Neural cell (in vitro differentiated cells): Measurements from ENCODE around the gene MAGI1. TPM values are rescaled to one million over a fixed set of nuclear protein-coding genes. Genes with fewer than 3 reads are reported as not detected.

Source experiments
- H2AFZ ChIP-seq: fragments of 200-600, 300-800 bp; sonication (generic), shearing (Covaris generic); 2 replicates; pipeline ENCODE4 v1.6.0; 2014; ENCODE audit warnings: low read depth, mild to moderate bottlenecking, antibody characterized with exemption, low read length, moderate library complexity
- H3F3A ChIP-seq: fragments of 200-600 bp; shearing (Covaris generic); 2 replicates; pipeline ENCODE4 v1.6.1; 2016; ENCODE audit warnings: mild to moderate bottlenecking, moderate library complexity, mixed read lengths, antibody characterized with exemption, low read length; ENCODE audit not compliant: insufficient read depth, poor library complexity, severe bottlenecking
- H3K27ac ChIP-seq: fragments of 200-600, 300-800 bp; sonication (generic), shearing (Covaris generic); 2 replicates; pipeline ENCODE4 v1.5.1; 2014; ENCODE audit warnings: mild to moderate bottlenecking, low read length, moderate library complexity
- H3K27me3 ChIP-seq: fragments of 300-800, 200-600 bp; sonication (generic), shearing (Covaris generic); 2 replicates; pipeline ENCODE4 v1.6.0; 2014; ENCODE audit warnings: mild to moderate bottlenecking, low read depth, low read length, moderate library complexity; ENCODE audit not compliant: insufficient read depth
- H3K36me3 ChIP-seq: fragments of 300-800, 200-600 bp; sonication (generic), shearing (Covaris generic); 2 replicates; pipeline ENCODE4 v1.5.1; 2014; ENCODE audit warnings: mild to moderate bottlenecking, antibody characterized with exemption, low read length, moderate library complexity; ENCODE audit not compliant: insufficient read depth
- H3K4me2 ChIP-seq: fragments of 300-800, 200-600 bp; sonication (generic), shearing (Covaris generic); 2 replicates; pipeline ENCODE4 v1.6.0; 2014; ENCODE audit warnings: mild to moderate bottlenecking, low read length
- H3K4me3 ChIP-seq: fragments of 300-800, 200-600 bp; sonication (generic), shearing (Covaris generic); 2 replicates; pipeline ENCODE4 v1.5.1; 2014; ENCODE audit warnings: mild to moderate bottlenecking, low read length, moderate library complexity
- H3K79me2 ChIP-seq: fragments of 200-600 bp; shearing (Covaris generic); replicated peaks from 2 replicates; pipeline ENCODE4 v1.6.0; 2014; ENCODE audit warnings: mild to moderate bottlenecking, low read length, moderate library complexity; ENCODE audit not compliant: insufficient read depth
- H3K9ac ChIP-seq: fragments of 300-800, 200-600 bp; sonication (generic), shearing (Covaris generic); 2 replicates; pipeline ENCODE4 v1.6.1; 2016; ENCODE audit warnings: mild to moderate bottlenecking, low read length, mixed read lengths
- H3K9me2 ChIP-seq: fragments of 200-600 bp; shearing (Covaris generic); 2 replicates; pipeline ENCODE4 v1.6.1; 2016; ENCODE audit warnings: mild to moderate bottlenecking, low read length, mixed read lengths; ENCODE audit not compliant: insufficient read depth
- H3K9me3 ChIP-seq: fragments of 200-600, 300-800 bp; sonication (generic), shearing (Covaris generic); 2 replicates; pipeline ENCODE4 v1.6.1; 2016; ENCODE audit warnings: mild to moderate bottlenecking, mixed run types, low read length, moderate library complexity, mixed read lengths
- H4K20me1 ChIP-seq: fragments of 200-600 bp; shearing (Covaris generic); 2 replicates; pipeline ENCODE4 v1.6.1; 2016; ENCODE audit warnings: mild to moderate bottlenecking, mixed run types; ENCODE audit not compliant: insufficient read depth
- CTCF ChIP-seq: fragments of 450-650 bp; IDR thresholded peaks from 2 replicates; pipeline ENCODE4 v1.5.1; 2014; ENCODE audit warnings: antibody characterized with exemption, mild to moderate bottlenecking, moderate library complexity; ENCODE audit not compliant: poor library complexity, severe bottlenecking
- EP300 ChIP-seq: fragments of 450-650 bp; conservative IDR thresholded peaks from 2 replicates; pipeline ENCODE4 v1.6.1; 2014; ENCODE audit warnings: antibody characterized with exemption, mild to moderate bottlenecking, moderate library complexity; ENCODE audit not compliant: poor library complexity, severe bottlenecking
- EZH2 ChIP-seq: fragments of 200-600, 300-800 bp; shearing (Covaris generic), sonication (generic); IDR thresholded peaks from 2 replicates; pipeline ENCODE4 v1.6.1; 2014; ENCODE audit warnings: antibody characterized with exemption, low read length, borderline replicate concordance, mild to moderate bottlenecking; ENCODE audit not compliant: insufficient read depth, poor library complexity, severe bottlenecking
- MXI1 ChIP-seq: fragments of 450-650 bp; conservative IDR thresholded peaks from 2 replicates; pipeline ENCODE4 v1.6.1; 2014; ENCODE audit warnings: antibody characterized with exemption, mild to moderate bottlenecking; ENCODE audit not compliant: poor library complexity, severe bottlenecking
- POLR2AphosphoS5 ChIP-seq: IDR thresholded peaks from 2 replicates; pipeline ENCODE4 v1.6.1; 2012
- RAD21 ChIP-seq: fragments of 450-650 bp; conservative IDR thresholded peaks from 2 replicates; pipeline ENCODE4 v1.6.1; 2014; ENCODE audit warnings: antibody characterized with exemption, mild to moderate bottlenecking, moderate library complexity
- REST ChIP-seq: IDR thresholded peaks from 2 replicates; pipeline ENCODE4 v1.6.1; 2012; ENCODE audit warnings: borderline replicate concordance
- SMC3 ChIP-seq: fragments of 450-650 bp; conservative IDR thresholded peaks from 2 replicates; pipeline ENCODE4 v1.6.1; 2014; ENCODE audit warnings: antibody characterized with exemption, mild to moderate bottlenecking, moderate library complexity; ENCODE audit not compliant: poor library complexity
- TAF1 ChIP-seq: IDR thresholded peaks from 2 replicates; pipeline ENCODE4 v1.6.1; 2012; ENCODE audit warnings: low read depth
- polyA plus RNA-seq: library from polyadenylated mRNA; depleted of rRNA; stranded (reverse); fragments of >200 nt; gene quantifications from 2 replicates; pipeline ENCODE4 v1.2.3, GENCODE V29; 2014

MAGI1 gene
- polyA plus RNA-seq, 1 donor from 2014 or later, result 44.7 TPM

- no peak overlapping the region for H3K4me2 ChIP-seq
These were observed 555.7 kb downstream of the MAGI1 start for GRCh38 chr3:65483011-65483410.

GRCh38 chr3:65481085-65481484 lies 557.6 kb downstream of the MAGI1 start:
- TF ChIP-seq SMC3 (no peak), POLR2AphosphoS5 (no peak), TAF1 (no peak), REST (no peak), CTCF (no peak)
- H3K79me2 ChIP-seq, result peaks cover 17% of the 10 kb centered on the region
- no peaks in the 10 kb centered on the region for H3K9me3 ChIP-seq
- H3K9me2 ChIP-seq, result no peaks in the 10 kb centered on the region
- H2AFZ ChIP-seq, result no peak overlapping the region
- H3K4me3 ChIP-seq, result no peak overlapping the region
- H3K27ac ChIP-seq, result no peak overlapping the region
- no peak overlapping the region for H3K4me2 ChIP-seq
- no peak overlapping the region for H3K9ac ChIP-seq
- no peaks in the 10 kb centered on the region for H3F3A ChIP-seq
- H3K27me3 ChIP-seq, result no peaks in the 10 kb centered on the region
- H4K20me1 ChIP-seq, result no peaks in the 10 kb centered on the region
- peaks cover under 1% of the 10 kb centered on the region for H3K36me3 ChIP-seq

More at GRCh38 chr3:65483011-65483410, 555.7 kb downstream of the MAGI1 start:
- H4K20me1 ChIP-seq, result no peaks in the 10 kb centered on the region
- no peak overlapping the region for H2AFZ ChIP-seq
- no peaks in the 10 kb centered on the region for H3F3A ChIP-seq
- no peaks in the 10 kb centered on the region for H3K9me3 ChIP-seq
- H3K9me2 ChIP-seq, result no peaks in the 10 kb centered on the region
- no peak for TF ChIP-seq REST
- no peak for TF ChIP-seq SMC3
- TF ChIP-seq CTCF, result no peak
- TF ChIP-seq MXI1, result no peak
- no peak for TF ChIP-seq POLR2AphosphoS5
- no peak for TF ChIP-seq RAD21
- TF ChIP-seq EP300, result no peak
- TF ChIP-seq EZH2, result no peak
- TF ChIP-seq TAF1, result no peak
- no peak overlapping the region for H3K27ac ChIP-seq
- H3K36me3 ChIP-seq, result no peaks in the 10 kb centered on the region
- H3K27me3 ChIP-seq, result no peaks in the 10 kb centered on the region
- H3K79me2 ChIP-seq, result peaks cover 17% of the 10 kb centered on the region
- no peak overlapping the region for H3K9ac ChIP-seq
- no peak overlapping the region for H3K4me3 ChIP-seq
